ENCODE measurements around the gene SNX5. TPM values are rescaled to one million over a fixed set of nuclear protein-coding genes. Genes with fewer than 3 reads are reported as not detected.

Gene SNX5
- total RNA-seq, 1 experiment from 2014 or later, result 170 TPM

DNA sequence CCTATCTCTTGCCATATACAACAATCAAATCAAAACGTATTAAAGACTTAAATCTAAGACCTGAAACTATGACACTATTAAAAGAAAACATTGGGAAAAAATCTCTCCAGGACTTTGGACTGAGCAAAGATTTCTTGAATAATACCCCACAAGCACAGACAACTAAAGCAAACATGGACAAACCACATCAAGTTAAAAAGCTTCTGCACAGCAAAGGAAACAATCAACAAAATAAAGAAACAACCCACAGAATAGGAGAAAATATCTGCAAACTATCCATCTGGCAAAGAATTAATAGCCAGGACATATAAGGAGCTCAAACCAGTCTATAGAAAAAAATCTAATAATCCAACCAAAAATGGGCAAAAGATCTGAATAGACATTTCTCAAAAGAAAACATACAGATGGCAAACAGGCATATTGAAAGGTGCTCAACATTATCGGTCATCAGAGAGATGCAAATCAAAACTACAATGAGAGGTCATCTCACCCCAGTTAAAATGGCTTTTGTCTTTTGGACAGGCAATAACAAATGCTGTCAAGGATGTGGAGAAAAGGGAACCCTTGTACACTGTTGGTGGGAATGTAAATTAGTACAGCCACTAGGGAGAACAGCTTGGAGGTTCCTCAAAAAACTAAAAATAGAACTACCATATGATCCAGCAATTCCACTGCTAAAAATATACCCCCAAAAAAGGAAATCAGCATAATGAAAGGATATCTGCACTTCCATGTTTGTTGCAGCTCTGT, 76.2 kb downstream of the SNX5 start:
- no peak for DNase-seq (ENCODE audit: unreplicated experiment)
- intact Hi-C loops (cut with micrococcal nuclease), result loop anchor here (10.0 kb wide), 1 partner anchor 58 kb away; no protein-coding TSS in a partner anchor
- no TSS peak for BruUV-seq (replicated peaks)

More for the DNA sequence above, 76.2 kb downstream of the SNX5 start:
- Mint-ChIP-seq H3K36me3 (ENCODE audit: insufficient read depth, unreplicated experiment) (no peaks in the 10 kb centered on the region), H3K27ac (ENCODE audit: low read depth, unreplicated experiment) (no peak overlapping the region), H3K27me3 (ENCODE audit: insufficient read depth, unreplicated experiment) (no peaks in the 10 kb centered on the region), H3K4me3 (ENCODE audit: unreplicated experiment) (no peak overlapping the region), H3K4me1 (ENCODE audit: insufficient read depth, unreplicated experiment) (peaks cover 17% of the 10 kb centered on the region), H3K9me3 (ENCODE audit: unreplicated experiment) (peaks cover 15% of the 10 kb centered on the region)
- TF ChIP-seq, protein P1, sequence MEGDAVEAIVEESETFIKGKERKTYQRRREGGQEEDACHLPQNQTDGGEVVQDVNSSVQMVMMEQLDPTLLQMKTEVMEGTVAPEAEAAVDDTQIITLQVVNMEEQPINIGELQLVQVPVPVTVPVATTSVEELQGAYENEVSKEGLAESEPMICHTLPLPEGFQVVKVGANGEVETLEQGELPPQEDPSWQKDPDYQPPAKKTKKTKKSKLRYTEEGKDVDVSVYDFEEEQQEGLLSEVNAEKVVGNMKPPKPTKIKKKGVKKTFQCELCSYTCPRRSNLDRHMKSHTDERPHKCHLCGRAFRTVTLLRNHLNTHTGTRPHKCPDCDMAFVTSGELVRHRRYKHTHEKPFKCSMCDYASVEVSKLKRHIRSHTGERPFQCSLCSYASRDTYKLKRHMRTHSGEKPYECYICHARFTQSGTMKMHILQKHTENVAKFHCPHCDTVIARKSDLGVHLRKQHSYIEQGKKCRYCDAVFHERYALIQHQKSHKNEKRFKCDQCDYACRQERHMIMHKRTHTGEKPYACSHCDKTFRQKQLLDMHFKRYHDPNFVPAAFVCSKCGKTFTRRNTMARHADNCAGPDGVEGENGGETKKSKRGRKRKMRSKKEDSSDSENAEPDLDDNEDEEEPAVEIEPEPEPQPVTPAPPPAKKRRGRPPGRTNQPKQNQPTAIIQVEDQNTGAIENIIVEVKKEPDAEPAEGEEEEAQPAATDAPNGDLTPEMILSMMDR (IDR thresholded peaks at IDR 0.05; ENCODE audit: unreplicated experiment), result no peak
- ChIA-PET POLR2A (interaction anchor here (1.3 kb wide), 1 partner anchor 210 kb away, joined by 4 read pairs; the partner anchor contains the start of gene RRBP1), CTCF (interaction anchor here (0.6 to 10.5 kb wide), 6 partner anchors 52 to 281 kb away, joined by 3 to 156 read pairs (median 4); partner anchors contain the start of gene RRBP1)

Other genes with a start within 250 kb of the SNX5 start
- gene MGME1, start 224 bp upstream of the SNX5 start, total RNA-seq (2022), result 18.0 and 24.0 TPM in 2 replicates
- 2.0 and 2.1 TPM in 2 replicates for gene OVOL2, start 89.1 kb upstream of the SNX5 start, total RNA-seq (2022)
- 15.5 and 16.4 TPM in 2 replicates for gene KAT14, start 169.1 kb upstream of the SNX5 start, total RNA-seq (2022)
- 11.9 and 14.8 TPM in 2 replicates for gene PET117, start 169.1 kb upstream of the SNX5 start, total RNA-seq (2022)

All from MCF 10A (cell line).